B cell (primary cell): ENCODE results near the gene PPM1J. TPM values are rescaled to one million over a fixed set of nuclear protein-coding genes. Genes with fewer than 3 reads are reported as not detected.

Experiments used
- ATAC-seq: fragments of 200-7000 bp; cut with Tn5 transposase; one replicate; pipeline ENCODE4 v1.10.0; 2021; ENCODE audit warnings: low read depth, mild to moderate bottlenecking, moderate number of reproducible peaks, moderate library complexity
- CTCF ChIA-PET: fragments of 350-600 bp; sonication (Branson Sonifier 250); formaldehyde crosslinking; loops from one replicate; lab custom pipeline; 2021; ENCODE audit warnings: antibody characterized with exemption, inconsistent platforms; lab: Charles Lee
- POLR2A ChIA-PET: fragments of 350-600 bp; sonication (Branson Sonifier 250); formaldehyde crosslinking; loops from one replicate; lab custom pipeline; 2021; ENCODE audit warnings: antibody characterized with exemption; lab: Charles Lee
- DNase-seq: peaks from one replicate; pipeline ENCODE4 v3.0.0; 2013
- H2AFZ ChIP-seq: 2 replicates; pipeline ENCODE4 v1.6.1; 2012; ENCODE audit warnings: mild to moderate bottlenecking, low read depth, low read length; ENCODE audit not compliant: insufficient read depth, poor library complexity, severe bottlenecking
- H3K27ac ChIP-seq, 2 donors: 1 replicate in 1 of 2; 2 replicates in 1 of 2; pipeline ENCODE4 v1.5.1; 2012 to 2013; ENCODE audit warnings: low read length in 2 of 2, mild to moderate bottlenecking in 2 of 2, moderate library complexity in 1 of 2
- H3K27me3 ChIP-seq, 4 experiments: fragments of 200-600 bp in 1 of 4; sonication (generic) in 1 of 4; replicated peaks in 1 of 4; 1 replicate in 2 of 4; 2 replicates in 2 of 4; pipeline versions ENCODE4 v1.6.1 to v1.7.0; 2013 to 2016; ENCODE audit warnings: low read length in 3 of 4, mild to moderate bottlenecking in 2 of 4, mixed read lengths in 1 of 4, moderate library complexity in 1 of 4; ENCODE audit not compliant: insufficient read depth in 4 of 4, control insufficient read depth in 3 of 4; ENCODE audit errors: control extremely low read depth in 1 of 4
- H3K36me3 ChIP-seq, 2 experiments: replicated peaks in 1 of 2; 1 replicate in 1 of 2; 2 replicates in 1 of 2; pipeline versions ENCODE4 v1.6.1 to v1.7.1; 2013; ENCODE audit warnings: low read length in 1 of 2; ENCODE audit not compliant: insufficient read depth in 2 of 2, control insufficient read depth in 1 of 2; ENCODE audit errors: control extremely low read depth in 1 of 2, extremely low read depth in 1 of 2
- H3K4me1 ChIP-seq, 2 donors: fragments of 200-600 bp in 1 of 2; sonication (generic) in 1 of 2; 1 replicate in 1 of 2; 2 replicates in 1 of 2; pipeline versions ENCODE4 v1.5.1 to v1.6.1; 2013 to 2017; ENCODE audit warnings: low read length in 2 of 2; ENCODE audit not compliant: control insufficient read depth in 2 of 2, insufficient read depth in 2 of 2
- H3K4me2 ChIP-seq: replicated peaks from 2 replicates; pipeline ENCODE3; 2012; ENCODE audit warnings: mild to moderate bottlenecking, low read depth, low read length; ENCODE audit not compliant: poor library complexity, severe bottlenecking
- H3K4me3 ChIP-seq, 5 experiments: fragments of 200-600 bp in 1 of 5; sonication (generic) in 1 of 5; 1 replicate in 3 of 5; 2 replicates in 2 of 5; pipeline versions ENCODE4 v1.5.1 to v1.7.0; 2011 to 2016; ENCODE audit warnings: low read length in 4 of 5, mild to moderate bottlenecking in 4 of 5, low read depth in 2 of 5, control low read depth in 1 of 5, moderate library complexity in 1 of 5; ENCODE audit not compliant: insufficient read depth in 1 of 5; ENCODE audit errors: control extremely low read depth in 1 of 5, extremely low read depth in 1 of 5
- H3K79me2 ChIP-seq: fragments of 200-600 bp; sonication (generic); one replicate; pipeline ENCODE4 v1.6.0; 2016; ENCODE audit warnings: low read length; ENCODE audit not compliant: control insufficient read depth, insufficient read depth
- H3K9ac ChIP-seq: fragments of 200-600 bp; sonication (generic); 2 replicates; pipeline ENCODE4 v1.6.1; 2017; ENCODE audit warnings: mild to moderate bottlenecking, low read length, moderate library complexity
- H3K9me3 ChIP-seq, 3 donors: one replicate each; pipeline versions ENCODE4 v1.6.1 to v1.7.1; 2013; ENCODE audit warnings: low read length in 2 of 3; ENCODE audit not compliant: control insufficient read depth in 2 of 3, insufficient read depth in 1 of 3; ENCODE audit errors: control extremely low read depth in 1 of 3
- H4K20me1 ChIP-seq: 2 replicates; pipeline ENCODE4 v1.6.0; 2012; ENCODE audit warnings: mild to moderate bottlenecking, low read length; ENCODE audit not compliant: insufficient read depth, control insufficient read depth, poor library complexity, severe bottlenecking
- H3K27ac Mint-ChIP-seq: one replicate; pipeline ENCODE4 v1.8.0; 2021; ENCODE audit warnings: mixed read lengths
- H3K27me3 Mint-ChIP-seq: one replicate; pipeline ENCODE4 v1.8.0; 2021; ENCODE audit warnings: mixed read lengths
- H3K4me1 Mint-ChIP-seq: one replicate; pipeline ENCODE4 v1.8.0; 2021; ENCODE audit warnings: mixed read lengths
- H3K4me3 Mint-ChIP-seq: one replicate; pipeline ENCODE4 v1.8.0; 2021; ENCODE audit warnings: mixed read lengths
- H3K9me3 Mint-ChIP-seq: one replicate; pipeline ENCODE4 v1.8.0; 2022; ENCODE audit warnings: mixed read lengths; ENCODE audit not compliant: insufficient read depth
- EZH2 ChIP-seq: IDR thresholded peaks from 2 replicates; pipeline ENCODE4 v1.6.1; 2012; ENCODE audit warnings: borderline replicate concordance, low read depth, mild to moderate bottlenecking, moderate library complexity, low read length; ENCODE audit not compliant: insufficient read depth, poor library complexity, severe bottlenecking
- WGBS: methylation state at CpG from one replicate; pipeline ENCODE4 v1.1.5; 2013; ENCODE audit warnings: missing lambda C conversion rate; ENCODE audit not compliant: insufficient coverage; 5-methylcytosine and 5-hydroxymethylcytosine counted together
- intact Hi-C: fragments of 100-400 bp; cut with micrococcal nuclease; formaldehyde crosslinking; loops from one replicate; pipeline ENCODE4 v1.10.0; 2022
- polyA plus RNA-seq: library from polyadenylated mRNA; depleted of rRNA; stranded (reverse); fragments of >200 nt; gene quantifications from 2 replicates; pipeline ENCODE4 v1.2.3, GENCODE V29; 2012
- total RNA-seq, 2 donors: library from RNA; stranded (reverse); fragments of 120-200 nt in 1 of 2; gene quantifications; 1 replicate in 1 of 2; 2 replicates in 1 of 2; pipeline versions ENCODE4 v1.2.3 to v1.2.4, GENCODE V29; 2013 to 2022
- TF ChIP-seq, protein P1 (sequence below): fragments of 200-600 bp; IDR thresholded peaks from one replicate; pipeline ENCODE4 v1.8.0; 2022; ENCODE audit warnings: antibody characterized with exemption, mild to moderate bottlenecking

PPM1J gene
- total and polyA plus RNA-seq, 2 donors (not counting 1 experiment from before 2014, with no cell fraction given) = 2.1 to 7.5 TPM

DNA sequence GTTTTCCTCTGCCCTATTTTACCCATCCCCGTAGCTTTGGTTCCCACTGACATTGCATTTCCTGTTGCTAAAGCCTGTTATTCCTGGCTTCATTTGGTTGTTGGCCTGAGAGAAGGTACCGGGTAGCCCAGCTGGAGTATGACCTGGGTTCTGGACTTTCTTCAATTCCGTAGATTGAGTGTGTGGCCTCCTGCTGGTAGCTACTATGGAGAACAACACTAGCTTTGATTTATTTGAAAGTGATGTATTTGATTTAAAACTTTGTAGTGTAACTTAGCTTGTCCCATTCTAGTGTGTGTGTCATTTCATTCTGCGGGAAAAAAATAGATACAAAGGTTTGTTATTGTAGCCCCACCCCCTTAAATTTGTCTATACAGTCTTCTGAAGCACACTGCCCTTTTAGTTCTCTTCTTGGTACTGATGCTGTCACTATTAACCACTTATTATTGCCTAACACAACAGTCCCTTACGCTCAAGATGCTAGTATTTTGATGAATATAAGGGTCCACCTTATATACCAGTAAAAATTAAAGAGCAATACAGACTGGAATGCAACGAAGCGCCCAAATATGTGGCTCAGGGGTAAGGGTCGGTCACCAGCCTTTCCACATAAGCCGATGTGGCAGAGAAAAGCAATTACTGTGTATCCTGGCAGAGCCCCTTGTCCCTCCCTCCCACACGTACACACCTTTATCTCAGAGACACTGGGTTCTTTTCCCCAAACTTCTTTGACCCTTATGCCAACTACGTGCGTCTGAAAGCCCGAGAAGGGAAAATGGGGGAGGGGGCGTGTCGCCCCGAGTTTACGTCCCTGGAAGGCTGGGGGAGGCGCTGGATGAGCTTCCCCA, 41.3 kb downstream of the PPM1J start:
- intact Hi-C loops = loop anchor here (1.0 to 10.0 kb wide), 6 partner anchors 27 to 279 kb away; partner anchors contain the start of genes CTTNBP2NL, PPM1J and WNT2B
- no peaks in the 10 kb centered on the region for H3K27me3 ChIP-seq
- 9% methylated on average over 14 of the region's 18 CpGs for WGBS
- no peaks in the 10 kb centered on the region for H3K9me3 ChIP-seq
- peak overlapping the region; percentile 26 to 76 for H3K27ac ChIP-seq
- no peaks in the 10 kb centered on the region for H4K20me1 ChIP-seq
- DNase-seq = peak; percentile 56
- H3K36me3 ChIP-seq = peaks cover 7 to 36% of the 10 kb centered on the region in 2 experiments
- TF ChIP-seq EZH2 = no peak
- TF ChIP-seq, protein P1, sequence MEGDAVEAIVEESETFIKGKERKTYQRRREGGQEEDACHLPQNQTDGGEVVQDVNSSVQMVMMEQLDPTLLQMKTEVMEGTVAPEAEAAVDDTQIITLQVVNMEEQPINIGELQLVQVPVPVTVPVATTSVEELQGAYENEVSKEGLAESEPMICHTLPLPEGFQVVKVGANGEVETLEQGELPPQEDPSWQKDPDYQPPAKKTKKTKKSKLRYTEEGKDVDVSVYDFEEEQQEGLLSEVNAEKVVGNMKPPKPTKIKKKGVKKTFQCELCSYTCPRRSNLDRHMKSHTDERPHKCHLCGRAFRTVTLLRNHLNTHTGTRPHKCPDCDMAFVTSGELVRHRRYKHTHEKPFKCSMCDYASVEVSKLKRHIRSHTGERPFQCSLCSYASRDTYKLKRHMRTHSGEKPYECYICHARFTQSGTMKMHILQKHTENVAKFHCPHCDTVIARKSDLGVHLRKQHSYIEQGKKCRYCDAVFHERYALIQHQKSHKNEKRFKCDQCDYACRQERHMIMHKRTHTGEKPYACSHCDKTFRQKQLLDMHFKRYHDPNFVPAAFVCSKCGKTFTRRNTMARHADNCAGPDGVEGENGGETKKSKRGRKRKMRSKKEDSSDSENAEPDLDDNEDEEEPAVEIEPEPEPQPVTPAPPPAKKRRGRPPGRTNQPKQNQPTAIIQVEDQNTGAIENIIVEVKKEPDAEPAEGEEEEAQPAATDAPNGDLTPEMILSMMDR = peak; percentile 53
- Mint-ChIP-seq H3K9me3 (no peaks in the 10 kb centered on the region), H3K4me1 (peaks cover 34% of the 10 kb centered on the region), H3K27me3 (no peaks in the 10 kb centered on the region), H3K27ac (peak overlapping the region; percentile 92), H3K4me3 (peak overlapping the region; percentile 94)
- H3K4me3 ChIP-seq = peak overlapping the region; percentile 23 to 86 (median 80)
- peak; percentile 2 for ATAC-seq
- peak overlapping the region; percentile 87 for H2AFZ ChIP-seq
- peak overlapping the region; percentile 86 for H3K9ac ChIP-seq
- H3K4me2 ChIP-seq = peak overlapping the region; percentile 98
- ChIA-PET POLR2A (interaction anchor here (1.2 to 1.7 kb wide), 4 partner anchors 30 to 56 kb away, joined by 3 to 6 read pairs (median 4); partner anchors contain the start of gene PPM1J), CTCF (interaction anchor here (0.9 to 7.0 kb wide), 16 partner anchors 10 to 283 kb away, joined by 3 to 62 read pairs (median 6); partner anchors contain the start of genes CAPZA1, PPM1J, RHOC and ST7L)
- peaks cover 13% of the 10 kb centered on the region for H3K79me2 ChIP-seq
- peaks cover 25 to 30% of the 10 kb centered on the region in 2 donors for H3K4me1 ChIP-seq
